Activated effector memory CD4-positive, alpha-beta T cell treated with Interleukin-2 at 50 U/mL for 16 hours (primary cell): Measurements from ENCODE around the gene SNRNP25.

Experiments used
- DNase-seq: peaks from one replicate; pipeline ENCODE4 v3.0.0-alpha.2; 2020

Gene SNRNP25

GRCh38 chr16:78444-79150, 25.0 kb downstream of the SNRNP25 start:
- DNase-seq, result no peak

GRCh38 chr16:79151-80054, 25.8 kb downstream of the SNRNP25 start:
- DNase-seq, result no peak

GRCh38 chr16:83060-83603, 29.5 kb downstream of the SNRNP25 start:
- no peak for DNase-seq

GRCh38 chr16:83781-84615, 30.4 kb downstream of the SNRNP25 start:
- no peak for DNase-seq

GRCh38 chr16:84718-85406, 31.2 kb downstream of the SNRNP25 start:
- DNase-seq, result no peak

GRCh38 chr16:85407-85782, 31.8 kb downstream of the SNRNP25 start:
- DNase-seq, result no peak

GRCh38 chr16:85865-86264, 32.2 kb downstream of the SNRNP25 start:
- DNase-seq, result no peak

- DNase-seq, result no peak
Observed at GRCh38 chr16:86483-86952, 32.9 kb downstream of the SNRNP25 start.

- no peak for DNase-seq
Observed at GRCh38 chr16:88613-89012, 35.0 kb downstream of the SNRNP25 start.

GRCh38 chr16:89391-90302, 36.0 kb downstream of the SNRNP25 start:
- no peak for DNase-seq

GRCh38 chr16:91484-91883, 37.9 kb downstream of the SNRNP25 start:
- DNase-seq, result no peak

- no peak for DNase-seq
Observed at GRCh38 chr16:92431-93339, 39.1 kb downstream of the SNRNP25 start.

GRCh38 chr16:94918-95265, 41.3 kb downstream of the SNRNP25 start:
- DNase-seq, result no peak

- DNase-seq, result peak; percentile 84
Observed at GRCh38 chr16:96935-97381, 43.3 kb downstream of the SNRNP25 start.

- no peak for DNase-seq
Observed at GRCh38 chr16:97822-98221, 44.2 kb downstream of the SNRNP25 start.

- no peak for DNase-seq
Observed at GRCh38 chr16:100989-101388, 47.4 kb downstream of the SNRNP25 start.

GRCh38 chr16:101586-101985, 48.0 kb downstream of the SNRNP25 start:
- no peak for DNase-seq

- DNase-seq, result no peak
Observed at GRCh38 chr16:102060-102855, 48.6 kb downstream of the SNRNP25 start.

GRCh38 chr16:104355-104754, 50.7 kb downstream of the SNRNP25 start:
- no peak for DNase-seq
